ENCODE measurements around the gene SPIN1. TPM values are rescaled to one million over a fixed set of nuclear protein-coding genes. Genes with fewer than 3 reads are reported as not detected.

SPIN1 gene
- total and polyA plus RNA-seq, 2 experiments from 2014 or later, result 49.0 to 158 TPM

- H2AFZ ChIP-seq, result no peak overlapping the region
- H3K79me2 ChIP-seq (replicated peaks; ENCODE audit: insufficient read depth), result peaks cover 100% of the 10 kb centered on the region
- peaks cover 28% of the 10 kb centered on the region for H3K4me1 Mint-ChIP-seq
- no peak overlapping the region for H3K4me3 ChIP-seq
- ATAC-seq (no peak), DNase-seq (ENCODE audit: low spot score) (no peak)
- H3K9me2 ChIP-seq (ENCODE audit: insufficient read depth), result no peaks in the 10 kb centered on the region
- no peak overlapping the region for H3K4me2 ChIP-seq
- peaks cover 42% of the 10 kb centered on the region for H4K20me1 ChIP-seq (replicated peaks; ENCODE audit: insufficient read depth)
- no peak overlapping the region for H3K27ac ChIP-seq (ENCODE audit: low read depth)
- TF ChIP-seq STAT1 (IDR thresholded peaks at IDR 0.05; ENCODE audit: unreplicated experiment) (no peak), EZH2phosphoT487 (IDR thresholded peaks at IDR 0.05; ENCODE audit: unreplicated experiment) (no peak), ZNF462 (CRISPR knock-in tag; IDR thresholded peaks at IDR 0.05) (no peak), REST (IDR thresholded peaks at IDR 0.05; ENCODE audit: unreplicated experiment) (no peak), NANOG (IDR thresholded peaks at IDR 0.05; ENCODE audit: borderline replicate concordance) (no peak), JUNB (IDR thresholded peaks at IDR 0.05; ENCODE audit: unreplicated experiment) (no peak), ZNF331 (CRISPR knock-in tag; IDR thresholded peaks at IDR 0.05; ENCODE audit: low read depth) (no peak), CTCF (conservative IDR thresholded peaks at IDR 0.05; ENCODE audit: low read depth in 2 of 2) (no peak), ZNF114 (CRISPR knock-in tag; IDR thresholded peaks at IDR 0.05) (no peak), CREB1 (CRISPR knock-in tag; IDR thresholded peaks at IDR 0.05; ENCODE audit: low read depth) (no peak)
- TF ChIP-seq, protein P1, sequence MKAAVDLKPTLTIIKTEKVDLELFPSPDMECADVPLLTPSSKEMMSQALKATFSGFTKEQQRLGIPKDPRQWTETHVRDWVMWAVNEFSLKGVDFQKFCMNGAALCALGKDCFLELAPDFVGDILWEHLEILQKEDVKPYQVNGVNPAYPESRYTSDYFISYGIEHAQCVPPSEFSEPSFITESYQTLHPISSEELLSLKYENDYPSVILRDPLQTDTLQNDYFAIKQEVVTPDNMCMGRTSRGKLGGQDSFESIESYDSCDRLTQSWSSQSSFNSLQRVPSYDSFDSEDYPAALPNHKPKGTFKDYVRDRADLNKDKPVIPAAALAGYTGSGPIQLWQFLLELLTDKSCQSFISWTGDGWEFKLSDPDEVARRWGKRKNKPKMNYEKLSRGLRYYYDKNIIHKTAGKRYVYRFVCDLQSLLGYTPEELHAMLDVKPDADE (IDR thresholded peaks at IDR 0.05), result no peak
- no peaks in the 10 kb centered on the region for H3F3A ChIP-seq (replicated peaks; ENCODE audit: low read depth)
- no peaks in the 10 kb centered on the region for H3K27me3 ChIP-seq (ENCODE audit: insufficient read depth)
- H3K9me3 Mint-ChIP-seq, result no peaks in the 10 kb centered on the region
- H3K36me3 ChIP-seq (ENCODE audit: insufficient read depth), result peaks cover 12% of the 10 kb centered on the region; the same call in 1 of the 2 replicates
- no peak overlapping the region for H3K4me3 Mint-ChIP-seq
- peaks cover 62% of the 10 kb centered on the region for H3K36me3 Mint-ChIP-seq (ENCODE audit: low read depth)
- peaks cover 22% of the 10 kb centered on the region for H3K4me1 ChIP-seq (ENCODE audit: insufficient read depth)
- peak overlapping the region; percentile 65; the same call in 1 of the 2 replicates for H3K27ac Mint-ChIP-seq
- H3K27me3 Mint-ChIP-seq (ENCODE audit: insufficient read depth, low read depth, poor library complexity), result peaks cover 7% of the 10 kb centered on the region
Measured at GRCh38 chr9:88429595-88430430, 41.6 kb downstream of the SPIN1 start.
